HCT116 (cell line): Measurements from ENCODE around the gene CD247. TPM values are rescaled to one million over a fixed set of nuclear protein-coding genes. Genes with fewer than 3 reads are reported as not detected.

ENCODE experiments used
- ATAC-seq: fragments of 200-7000 bp; cut with Tn5 transposase; 2 replicates; pipeline ENCODE4 v1.9.1; 2020; ENCODE audit warnings: mild to moderate bottlenecking, moderate library complexity
- BruUV-seq: library from RNA; stranded (reverse); fragments of 400-500 nt; replicated peaks from 2 replicates; lab custom pipeline; 2021; lab: Mats Ljungman, UMichigan
- CTCF ChIA-PET: fragments of 300-600 bp; sonication (Branson Sonifier 250); formaldehyde crosslinking; loops from one replicate; lab custom pipeline; 2021; ENCODE audit warnings: antibody characterized with exemption; lab: Charles Lee
- POLR2A ChIA-PET: fragments of 300-600, 350-600 bp; sonication (Branson Sonifier 250); formaldehyde crosslinking; loops from one replicate; lab custom pipeline; 2021; ENCODE audit warnings: antibody characterized with exemption; lab: Charles Lee
- RAD21 ChIA-PET, 2 experiments: fragments of 300-600 bp; sonication (Branson Sonifier 250); formaldehyde crosslinking; loops; one replicate each; lab custom pipeline; 2023; ENCODE audit warnings: low total read pairs in 2 of 2; ENCODE audit not compliant: uncharacterized antibody in 2 of 2, unreplicated experiment in 2 of 2, low non-redundant PET in 1 of 2; lab: Charles Lee
- DNase-seq: peaks from one replicate; pipeline ENCODE4 v3.0.0-alpha.2; 2010; ENCODE audit warnings: low read depth, low spot score
- H2AFZ ChIP-seq: fragments of 200-600 bp; shearing (Covaris generic), sonication (generic); 2 replicates; pipeline ENCODE4 v1.6.1; 2017; ENCODE audit warnings: low read depth, mixed run types, mixed read lengths, antibody characterized with exemption, low read length; ENCODE audit not compliant: poor library complexity, severe bottlenecking
- H3K27ac ChIP-seq: 2 replicates; pipeline ENCODE4 v1.5.1; 2012; ENCODE audit warnings: low read depth, low read length
- H3K27me3 ChIP-seq: fragments of 200-600 bp; sonication (generic); 2 replicates; pipeline ENCODE4 v1.6.1; 2016; ENCODE audit warnings: mixed run types, low read length, mixed read lengths; ENCODE audit not compliant: insufficient read depth
- H3K36me3 ChIP-seq, 2 experiments: fragments of 200-500 bp in 1 of 2; fragments of 200-600 bp in 1 of 2; sonication (Bioruptor generic) in 1 of 2; sonication (generic) in 1 of 2; 2 replicates each; pipeline versions ENCODE4 v1.5.1 to v1.6.1; 2014 to 2016; ENCODE audit warnings: low read length in 2 of 2, inconsistent platforms in 1 of 2, mixed read lengths in 1 of 2, mixed run types in 1 of 2; ENCODE audit not compliant: insufficient read depth in 2 of 2, control insufficient read depth in 1 of 2
- H3K4me1 ChIP-seq, 2 experiments: fragments of 200-600 bp in 1 of 2; sonication (generic) in 1 of 2; 2 replicates each; pipeline versions ENCODE4 v1.5.1 to v1.6.1; 2012 to 2017; ENCODE audit warnings: low read length in 2 of 2, inconsistent platforms in 1 of 2, mild to moderate bottlenecking in 1 of 2, mixed read lengths in 1 of 2, mixed run types in 1 of 2, moderate library complexity in 1 of 2; ENCODE audit not compliant: insufficient read depth in 2 of 2, control insufficient read depth in 1 of 2
- H3K4me2 ChIP-seq: fragments of 200-600 bp; sonication (generic); 2 replicates; pipeline ENCODE4 v1.6.1; 2017; ENCODE audit warnings: mixed run types, low read length, mixed read lengths
- H3K4me3 ChIP-seq, 2 experiments: fragments of 200-600 bp in 1 of 2; sonication (generic) in 1 of 2; replicated peaks in 1 of 2; 2 replicates each; pipeline ENCODE4 v1.5.1; 2011 to 2016; ENCODE audit warnings: low read length in 2 of 2, control low read depth in 1 of 2, low read depth in 1 of 2, mild to moderate bottlenecking in 1 of 2, mixed read lengths in 1 of 2, mixed run types in 1 of 2
- H3K79me2 ChIP-seq: fragments of 200-600 bp; sonication (generic); 2 replicates; pipeline ENCODE4 v1.6.1; 2017; ENCODE audit warnings: mild to moderate bottlenecking, mixed run types, low read length, moderate library complexity, mixed read lengths; ENCODE audit not compliant: insufficient read depth
- H3K9ac ChIP-seq: fragments of 200-600 bp; sonication (generic); 2 replicates; pipeline ENCODE4 v1.6.1; 2016; ENCODE audit warnings: low read length, mixed read lengths
- H3K9me2 ChIP-seq: fragments of 200-600 bp; sonication (generic), shearing (Covaris generic); 2 replicates; pipeline ENCODE4 v1.6.1; 2017; ENCODE audit warnings: mixed run types, mild to moderate bottlenecking, moderate library complexity; ENCODE audit not compliant: insufficient read depth
- H3K9me3 ChIP-seq, 2 experiments: fragments of 200-500 bp in 1 of 2; fragments of 200-600 bp in 1 of 2; sonication (Bioruptor generic) in 1 of 2; sonication (generic) in 1 of 2; 2 replicates each; pipeline ENCODE4 v1.6.1; 2014 to 2017; ENCODE audit warnings: low read length in 2 of 2, mixed read lengths in 2 of 2, inconsistent platforms in 1 of 2, low read depth in 1 of 2, mild to moderate bottlenecking in 1 of 2, mixed run types in 1 of 2, moderate library complexity in 1 of 2; ENCODE audit not compliant: control insufficient read depth in 1 of 2, insufficient read depth in 1 of 2
- H4K20me1 ChIP-seq: fragments of 200-600 bp; sonication (generic), shearing (Covaris generic); 2 replicates; pipeline ENCODE4 v1.6.1; 2017; ENCODE audit warnings: mixed run types, mild to moderate bottlenecking, moderate library complexity; ENCODE audit not compliant: insufficient read depth
- EGR1 ChIP-seq: IDR thresholded peaks from 2 replicates; pipeline ENCODE4 v1.6.1; 2012; ENCODE audit warnings: low read depth
- ELF1 ChIP-seq: IDR thresholded peaks from 2 replicates; pipeline ENCODE4 v1.6.1; 2012; ENCODE audit warnings: low read depth, borderline replicate concordance
- FOSL1 ChIP-seq: IDR thresholded peaks from 2 replicates; pipeline ENCODE4 v1.6.1; 2012; ENCODE audit warnings: low read depth
- POLR2A ChIP-seq: IDR thresholded peaks from 2 replicates; pipeline ENCODE4 v1.7.0; 2011; ENCODE audit warnings: borderline replicate concordance; ENCODE audit not compliant: insufficient read depth, insufficient read length; ENCODE audit errors: extremely low read depth
- POLR2AphosphoS5 ChIP-seq: IDR thresholded peaks from 2 replicates; pipeline ENCODE4 v1.6.1; 2011; ENCODE audit warnings: mild to moderate bottlenecking, low read depth, low read length, moderate library complexity
- RAD21 ChIP-seq: IDR thresholded peaks from 2 replicates; pipeline ENCODE4 v1.6.1; 2012; ENCODE audit warnings: low read depth, mild to moderate bottlenecking
- SP1 ChIP-seq: IDR thresholded peaks from 2 replicates; pipeline ENCODE4 v1.6.1; 2012; ENCODE audit warnings: low read depth
- SRF ChIP-seq: IDR thresholded peaks from 2 replicates; pipeline ENCODE4 v1.6.1; 2012; ENCODE audit warnings: low read depth
- TCF7L2 ChIP-seq: IDR thresholded peaks from 2 replicates; pipeline ENCODE4 v1.7.0; 2011; ENCODE audit warnings: borderline replicate concordance, inconsistent platforms; ENCODE audit not compliant: insufficient read depth, insufficient read length; ENCODE audit errors: extremely low read depth
- YY1 ChIP-seq: IDR thresholded peaks from 2 replicates; pipeline ENCODE4 v1.6.1; 2011; ENCODE audit warnings: low read length, low read depth, moderate library complexity, mild to moderate bottlenecking; ENCODE audit not compliant: insufficient replicate concordance; ENCODE audit errors: extremely low read depth
- ZFX ChIP-seq: fragments of 450-650 bp; IDR thresholded peaks from 2 replicates; pipeline ENCODE4 v1.6.1; 2017
- intact Hi-C: fragments of 100-400 bp; cut with micrococcal nuclease; formaldehyde crosslinking; loops from 2 replicates; pipeline ENCODE4 v1.10.0; 2022
- total RNA-seq: library from RNA; stranded (reverse); gene quantifications from one replicate; pipeline ENCODE4 v1.2.1, GENCODE V29; 2021; ENCODE audit not compliant: unreplicated experiment
- TF ChIP-seq, protein P1 (sequence below): IDR thresholded peaks from 2 replicates; pipeline ENCODE4 v1.6.1; 2012; ENCODE audit warnings: low read depth
- TF ChIP-seq, protein P2 (sequence below): IDR thresholded peaks from 2 replicates; pipeline ENCODE4 v1.6.1; 2012
- TF ChIP-seq, protein P3 (sequence below): IDR thresholded peaks from 2 replicates; pipeline ENCODE4 v1.6.1; 2012
- TF ChIP-seq, protein P4 (sequence below): IDR thresholded peaks from 2 replicates; pipeline ENCODE4 v1.6.1; 2011; ENCODE audit warnings: mild to moderate bottlenecking, low read length, moderate library complexity; ENCODE audit not compliant: insufficient replicate concordance; ENCODE audit errors: extremely low read depth

Gene CD247
- total RNA-seq, 1 experiment from 2014 or later, result 0.57 TPM

DNA sequence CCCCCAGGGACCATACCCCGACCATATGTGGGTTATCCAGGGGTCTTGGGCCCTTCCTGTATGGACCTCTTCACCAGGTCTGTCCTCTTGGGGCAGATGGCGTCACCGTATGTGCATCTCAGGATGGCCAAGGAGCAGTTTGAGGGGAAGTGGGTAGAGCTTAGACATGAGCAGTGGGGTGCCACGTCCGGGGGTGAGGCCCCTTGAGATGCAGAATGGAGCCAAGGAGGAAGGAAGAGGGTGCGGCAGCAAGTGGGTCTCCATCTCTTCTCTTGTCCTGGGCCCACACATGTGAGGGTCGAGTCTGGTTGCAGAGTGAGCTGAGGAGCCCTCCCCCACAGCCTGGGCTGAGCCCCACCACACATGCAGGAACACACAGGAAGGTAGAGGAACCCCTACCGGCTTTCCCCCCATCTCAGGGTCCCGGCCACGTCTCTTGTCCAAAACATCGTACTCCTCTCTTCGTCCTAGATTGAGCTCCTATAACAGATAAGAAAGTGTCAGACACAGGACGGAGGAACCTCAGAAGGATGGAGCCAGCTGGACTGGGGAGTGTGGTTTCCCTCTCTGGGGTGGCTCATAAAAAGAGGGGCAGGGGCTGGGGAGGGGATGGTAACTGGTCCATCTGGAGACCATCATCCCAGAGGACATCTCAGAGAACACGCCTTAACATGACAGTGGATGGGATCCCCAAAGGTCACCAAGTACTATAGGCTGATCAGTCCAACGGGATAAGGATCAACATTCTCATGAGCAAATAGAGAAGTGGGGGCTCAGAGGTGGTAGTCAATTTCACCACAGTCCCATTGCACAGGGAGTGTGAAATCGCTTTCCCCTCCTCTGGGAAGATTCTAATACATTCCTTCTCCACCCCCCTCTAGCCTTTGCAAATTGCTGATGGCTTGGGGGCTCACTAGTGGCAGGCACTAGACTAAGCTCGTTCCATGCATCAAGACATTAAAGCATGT lies 79.9 kb downstream of the CD247 start (continued):
- TF ChIP-seq, protein P1, sequence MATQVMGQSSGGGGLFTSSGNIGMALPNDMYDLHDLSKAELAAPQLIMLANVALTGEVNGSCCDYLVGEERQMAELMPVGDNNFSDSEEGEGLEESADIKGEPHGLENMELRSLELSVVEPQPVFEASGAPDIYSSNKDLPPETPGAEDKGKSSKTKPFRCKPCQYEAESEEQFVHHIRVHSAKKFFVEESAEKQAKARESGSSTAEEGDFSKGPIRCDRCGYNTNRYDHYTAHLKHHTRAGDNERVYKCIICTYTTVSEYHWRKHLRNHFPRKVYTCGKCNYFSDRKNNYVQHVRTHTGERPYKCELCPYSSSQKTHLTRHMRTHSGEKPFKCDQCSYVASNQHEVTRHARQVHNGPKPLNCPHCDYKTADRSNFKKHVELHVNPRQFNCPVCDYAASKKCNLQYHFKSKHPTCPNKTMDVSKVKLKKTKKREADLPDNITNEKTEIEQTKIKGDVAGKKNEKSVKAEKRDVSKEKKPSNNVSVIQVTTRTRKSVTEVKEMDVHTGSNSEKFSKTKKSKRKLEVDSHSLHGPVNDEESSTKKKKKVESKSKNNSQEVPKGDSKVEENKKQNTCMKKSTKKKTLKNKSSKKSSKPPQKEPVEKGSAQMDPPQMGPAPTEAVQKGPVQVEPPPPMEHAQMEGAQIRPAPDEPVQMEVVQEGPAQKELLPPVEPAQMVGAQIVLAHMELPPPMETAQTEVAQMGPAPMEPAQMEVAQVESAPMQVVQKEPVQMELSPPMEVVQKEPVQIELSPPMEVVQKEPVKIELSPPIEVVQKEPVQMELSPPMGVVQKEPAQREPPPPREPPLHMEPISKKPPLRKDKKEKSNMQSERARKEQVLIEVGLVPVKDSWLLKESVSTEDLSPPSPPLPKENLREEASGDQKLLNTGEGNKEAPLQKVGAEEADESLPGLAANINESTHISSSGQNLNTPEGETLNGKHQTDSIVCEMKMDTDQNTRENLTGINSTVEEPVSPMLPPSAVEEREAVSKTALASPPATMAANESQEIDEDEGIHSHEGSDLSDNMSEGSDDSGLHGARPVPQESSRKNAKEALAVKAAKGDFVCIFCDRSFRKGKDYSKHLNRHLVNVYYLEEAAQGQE, result no peak
- TF ChIP-seq EGR1, result no peak

- intact Hi-C loops, result no loop called here
- Histone ChIP-seq H3K27me3 (no peaks in the 10 kb centered on the region), H3K4me3 (no peak overlapping the region), H3K4me2 (no peak overlapping the region), H3K36me3 (no peaks in the 10 kb centered on the region), H3K9me2 (no peaks in the 10 kb centered on the region), H4K20me1 (no peaks in the 10 kb centered on the region), H3K9ac (no peak overlapping the region), H3K27ac (no peak overlapping the region), H3K4me1 (no peaks in the 10 kb centered on the region), H3K79me2 (no peaks in the 10 kb centered on the region), H3K9me3 (no peaks in the 10 kb centered on the region), H2AFZ (no peak overlapping the region)
- ATAC-seq (no peak), DNase-seq (no peak)
- CTCF ChIA-PET, result no interaction called here
- no TSS peak for BruUV-seq
- POLR2A ChIA-PET, result no interaction called here
- RAD21 ChIA-PET, result no interaction called here
- TF ChIP-seq FOSL1 (no peak), SP1 (no peak), ZFX (no peak), ELF1 (no peak), RAD21 (no peak), EGR1 (no peak), POLR2AphosphoS5 (no peak), YY1 (no peak), POLR2A (no peak), SRF (no peak), TCF7L2 (no peak)
- TF ChIP-seq, protein P2, sequence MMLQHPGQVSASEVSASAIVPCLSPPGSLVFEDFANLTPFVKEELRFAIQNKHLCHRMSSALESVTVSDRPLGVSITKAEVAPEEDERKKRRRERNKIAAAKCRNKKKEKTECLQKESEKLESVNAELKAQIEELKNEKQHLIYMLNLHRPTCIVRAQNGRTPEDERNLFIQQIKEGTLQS, result no peak
- TF ChIP-seq, protein P3, sequence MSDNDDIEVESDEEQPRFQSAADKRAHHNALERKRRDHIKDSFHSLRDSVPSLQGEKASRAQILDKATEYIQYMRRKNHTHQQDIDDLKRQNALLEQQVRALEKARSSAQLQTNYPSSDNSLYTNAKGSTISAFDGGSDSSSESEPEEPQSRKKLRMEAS, result no peak
- TF ChIP-seq, protein P4, sequence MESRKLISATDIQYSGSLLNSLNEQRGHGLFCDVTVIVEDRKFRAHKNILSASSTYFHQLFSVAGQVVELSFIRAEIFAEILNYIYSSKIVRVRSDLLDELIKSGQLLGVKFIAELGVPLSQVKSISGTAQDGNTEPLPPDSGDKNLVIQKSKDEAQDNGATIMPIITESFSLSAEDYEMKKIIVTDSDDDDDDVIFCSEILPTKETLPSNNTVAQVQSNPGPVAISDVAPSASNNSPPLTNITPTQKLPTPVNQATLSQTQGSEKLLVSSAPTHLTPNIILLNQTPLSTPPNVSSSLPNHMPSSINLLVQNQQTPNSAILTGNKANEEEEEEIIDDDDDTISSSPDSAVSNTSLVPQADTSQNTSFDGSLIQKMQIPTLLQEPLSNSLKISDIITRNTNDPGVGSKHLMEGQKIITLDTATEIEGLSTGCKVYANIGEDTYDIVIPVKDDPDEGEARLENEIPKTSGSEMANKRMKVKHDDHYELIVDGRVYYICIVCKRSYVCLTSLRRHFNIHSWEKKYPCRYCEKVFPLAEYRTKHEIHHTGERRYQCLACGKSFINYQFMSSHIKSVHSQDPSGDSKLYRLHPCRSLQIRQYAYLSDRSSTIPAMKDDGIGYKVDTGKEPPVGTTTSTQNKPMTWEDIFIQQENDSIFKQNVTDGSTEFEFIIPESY, result no peak
These were observed 82.8 kb downstream of the CD247 start for GRCh38 chr1:167435484-167435883.
